DND-41 (cell line): ENCODE results near the gene FBLIM1.

Experiments used
- ATAC-seq: fragments of 200-7000 bp; cut with Tn5 transposase; 3 replicates; pipeline ENCODE4 v1.9.1; 2021; ENCODE audit warnings: low read depth; ENCODE audit not compliant: insufficient read depth
- DNase-seq: peaks from one replicate; pipeline ENCODE4 v3.0.0-alpha.2; 2020
- H2AFZ ChIP-seq: 2 replicates; pipeline ENCODE4 v1.6.0; 2012; ENCODE audit warnings: low read depth, low read length
- H3K27ac ChIP-seq: 2 replicates; pipeline ENCODE4 v1.5.1; 2012; ENCODE audit warnings: low read length, inconsistent platforms
- H3K27me3 ChIP-seq: fragments of 200-600 bp; sonication (generic); 2 replicates; pipeline ENCODE4 v1.6.0; 2012; ENCODE audit warnings: low read length, mild to moderate bottlenecking, inconsistent platforms; ENCODE audit not compliant: insufficient read depth, poor library complexity
- H3K36me3 ChIP-seq: 2 replicates; pipeline ENCODE4 v1.5.1; 2012; ENCODE audit warnings: low read length, inconsistent platforms; ENCODE audit not compliant: insufficient read depth
- H3K4me1 ChIP-seq: 2 replicates; pipeline ENCODE4 v1.5.1; 2012; ENCODE audit warnings: mild to moderate bottlenecking, low read length; ENCODE audit not compliant: insufficient read depth
- H3K4me2 ChIP-seq: 2 replicates; pipeline ENCODE4 v1.6.0; 2012; ENCODE audit warnings: mild to moderate bottlenecking, moderate library complexity, low read length, inconsistent platforms; ENCODE audit not compliant: insufficient read depth
- H3K4me3 ChIP-seq, 2 experiments: fragments of 200-600 bp in 1 of 2; shearing (Covaris generic) in 1 of 2; 2 replicates each; pipeline ENCODE4 v1.5.1; 2012 to 2016; ENCODE audit warnings: inconsistent platforms in 2 of 2, low read length in 2 of 2, mild to moderate bottlenecking in 2 of 2, low read depth in 1 of 2, moderate library complexity in 1 of 2
- H3K79me2 ChIP-seq: 2 replicates; pipeline ENCODE4 v1.6.0; 2012; ENCODE audit warnings: low read length, inconsistent platforms; ENCODE audit not compliant: insufficient read depth
- H3K9ac ChIP-seq: 2 replicates; pipeline ENCODE4 v1.6.0; 2012; ENCODE audit warnings: low read depth, mild to moderate bottlenecking, inconsistent platforms, low read length, moderate library complexity
- H3K9me3 ChIP-seq: 2 replicates; pipeline ENCODE4 v1.5.1; 2012; ENCODE audit warnings: low read length, moderate library complexity, mild to moderate bottlenecking, inconsistent platforms; ENCODE audit not compliant: insufficient read depth, severe bottlenecking
- H4K20me1 ChIP-seq: 2 replicates; pipeline ENCODE4 v1.6.0; 2012; ENCODE audit warnings: low read length; ENCODE audit not compliant: insufficient read depth
- CTCF ChIP-seq: IDR thresholded peaks from 2 replicates; pipeline ENCODE4 v1.5.1; 2012; ENCODE audit warnings: borderline replicate concordance, low read length, moderate library complexity, mild to moderate bottlenecking; ENCODE audit not compliant: poor library complexity, severe bottlenecking; ENCODE audit errors: extremely low read depth
- EZH2 ChIP-seq: IDR thresholded peaks from 3 replicates; pipeline ENCODE4 v1.6.1; 2012; ENCODE audit warnings: borderline replicate concordance, low read depth, mild to moderate bottlenecking, moderate library complexity, low read length, inconsistent platforms; ENCODE audit not compliant: severe bottlenecking

Gene FBLIM1

DNA sequence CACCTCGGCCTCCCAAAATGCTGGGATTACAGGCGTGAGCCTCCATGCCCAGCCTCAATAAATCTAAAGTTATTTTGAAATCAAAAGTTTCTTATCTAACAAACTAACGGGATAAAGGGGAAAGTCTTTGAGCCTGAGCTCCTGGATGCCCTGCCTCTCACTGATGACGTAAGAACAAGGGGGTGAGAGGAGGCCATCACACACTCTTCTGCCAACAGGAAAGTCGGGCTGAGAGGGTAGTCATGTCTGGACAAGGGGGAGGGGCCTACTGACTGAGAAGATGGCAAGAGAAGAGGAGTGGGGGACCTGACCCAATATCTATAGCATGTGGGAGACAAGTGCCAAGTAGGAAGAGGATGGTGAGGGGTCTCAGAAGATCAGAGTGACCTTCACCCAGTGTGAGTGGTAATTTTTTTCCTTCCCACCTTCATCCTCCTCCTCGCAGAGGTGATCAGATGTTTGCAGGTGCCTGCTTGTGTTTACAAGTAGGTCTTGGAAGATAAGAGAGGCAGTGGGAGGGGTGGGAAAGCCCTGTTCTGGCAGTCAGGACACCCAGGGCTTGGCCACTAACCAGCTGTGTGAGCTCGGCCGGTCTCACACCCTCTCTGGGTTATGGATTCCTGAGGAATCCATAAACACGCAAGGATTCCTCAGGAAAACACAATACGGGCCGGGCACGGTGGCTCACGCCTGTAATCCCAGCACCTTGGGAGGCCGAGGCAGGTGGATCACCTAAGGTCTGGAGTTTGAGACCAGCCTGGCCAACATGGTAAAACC, 39.2 kb downstream of the FBLIM1 start:
- Histone ChIP-seq H3K9me3 (no peaks in the 10 kb centered on the region), H3K4me2 (no peak overlapping the region), H3K4me1 (no peaks in the 10 kb centered on the region), H3K27me3 (no peaks in the 10 kb centered on the region), H3K27ac (no peak overlapping the region), H4K20me1 (no peaks in the 10 kb centered on the region; the same call in 1 of the 2 replicates), H3K9ac (no peak overlapping the region), H3K79me2 (no peaks in the 10 kb centered on the region), H3K36me3 (no peaks in the 10 kb centered on the region), H3K4me3 (no peak overlapping the region), H2AFZ (no peak overlapping the region)
- no peak for TF ChIP-seq CTCF
- no peak for TF ChIP-seq EZH2
- no peak for DNase-seq
- no peak for ATAC-seq

- Histone ChIP-seq H3K4me2 (no peak overlapping the region), H3K36me3 (no peaks in the 10 kb centered on the region), H3K4me1 (no peaks in the 10 kb centered on the region), H3K27ac (no peak overlapping the region), H2AFZ (no peak overlapping the region), H3K79me2 (no peaks in the 10 kb centered on the region), H4K20me1 (no peaks in the 10 kb centered on the region; the same call in 1 of the 2 replicates), H3K4me3 (no peak overlapping the region), H3K9ac (no peak overlapping the region), H3K27me3 (no peaks in the 10 kb centered on the region), H3K9me3 (no peaks in the 10 kb centered on the region)
- DNase-seq = no peak
- TF ChIP-seq CTCF = no peak
- no peak for ATAC-seq
Observed at GRCh38 chr1:15799004-15799867, 40.6 kb downstream of the FBLIM1 start.

DNA sequence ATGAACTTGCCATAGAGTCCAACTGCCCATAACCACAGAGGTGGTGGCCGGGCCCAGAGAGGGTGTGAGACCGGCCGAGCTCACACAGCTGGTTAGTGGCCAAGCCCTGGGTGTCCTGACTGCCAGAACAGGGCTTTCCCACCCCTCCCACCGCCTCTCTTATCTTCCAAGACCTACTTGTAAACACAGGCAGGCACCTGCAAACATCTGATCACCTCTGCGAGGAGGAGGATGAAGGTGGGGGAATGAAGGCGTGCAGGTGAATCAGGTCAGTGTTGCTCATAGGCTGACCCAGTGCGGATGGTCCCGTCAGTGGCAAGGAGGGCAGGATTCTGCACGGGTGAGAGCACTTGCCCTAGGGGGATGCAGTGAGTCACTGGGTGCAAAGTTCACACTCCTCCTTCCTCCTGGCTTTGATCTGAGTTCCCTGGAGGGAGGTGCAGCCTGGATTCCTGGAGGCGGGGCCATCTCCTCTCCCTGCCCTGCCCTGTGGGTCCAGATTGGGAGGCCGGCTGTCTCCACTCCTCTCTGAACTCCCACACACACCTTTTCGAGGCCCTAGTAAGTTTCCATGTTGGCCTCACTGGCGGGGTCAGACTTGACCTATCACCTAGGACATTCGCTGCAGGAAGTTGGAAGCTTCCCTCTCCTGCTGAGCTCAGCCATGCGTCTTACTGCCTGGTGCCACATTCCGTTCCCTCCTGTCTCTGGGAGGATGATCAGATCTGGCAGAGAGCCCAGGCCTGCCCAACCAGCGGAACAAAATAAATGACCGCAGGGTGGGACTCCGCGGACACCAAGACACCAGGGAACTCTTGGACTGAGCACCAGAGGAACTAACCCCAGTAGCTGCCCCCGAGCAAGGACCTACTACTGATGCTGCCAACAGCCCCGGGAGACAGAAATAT, 41.6 kb downstream of the FBLIM1 start:
- ATAC-seq = no peak
- Histone ChIP-seq H3K9ac (no peak overlapping the region), H3K4me1 (no peaks in the 10 kb centered on the region), H2AFZ (no peak overlapping the region), H3K36me3 (no peaks in the 10 kb centered on the region), H3K4me2 (no peak overlapping the region), H3K27ac (no peak overlapping the region), H3K9me3 (no peaks in the 10 kb centered on the region), H3K79me2 (no peaks in the 10 kb centered on the region), H3K4me3 (no peak overlapping the region), H4K20me1 (no peaks in the 10 kb centered on the region; the same call in 1 of the 2 replicates), H3K27me3 (no peaks in the 10 kb centered on the region)
- no peak for DNase-seq
- TF ChIP-seq CTCF (no peak), EZH2 (no peak)
